HL-60 (cell line): ENCODE results near the gene TMTC2.

ENCODE experiments used
- DNase-seq, 2 experiments: peaks; one replicate each; pipeline ENCODE4 v3.0.0-alpha.2; 2010 to 2020; ENCODE audit warnings: low read depth in 1 of 2, low spot score in 1 of 2
- H3K27ac ChIP-seq: fragments of 250-450 bp; sonication (Bioruptor Pico); replicated peaks from 2 replicates; pipeline ENCODE4 v1.5.1; 2020; ENCODE audit warnings: mild to moderate bottlenecking, moderate library complexity
- H3K27me3 ChIP-seq: fragments of 250-450 bp; sonication (Bioruptor Pico); 2 replicates; pipeline ENCODE4 v1.5.1; 2021; ENCODE audit warnings: mild to moderate bottlenecking, moderate library complexity; ENCODE audit not compliant: insufficient read depth, poor library complexity, severe bottlenecking
- H3K4me3 ChIP-seq: replicated peaks from 2 replicates; pipeline ENCODE4 v1.5.1; 2011; ENCODE audit warnings: mild to moderate bottlenecking, control low read depth, low read length; ENCODE audit not compliant: insufficient read depth
- CTCF ChIP-seq: IDR thresholded peaks from one replicate; pipeline ENCODE4 v1.5.1; 2011; ENCODE audit warnings: low read length, control low read depth, inconsistent platforms; ENCODE audit not compliant: insufficient read depth
- GABPA ChIP-seq: IDR thresholded peaks from 2 replicates; pipeline ENCODE4 v1.6.1; 2012; ENCODE audit warnings: low read depth
- POLR2AphosphoS5 ChIP-seq: IDR thresholded peaks from 2 replicates; pipeline ENCODE4 v1.6.1; 2012; ENCODE audit warnings: low read depth
- REST ChIP-seq: IDR thresholded peaks from 2 replicates; pipeline ENCODE4 v1.6.1; 2012; ENCODE audit warnings: low read depth; ENCODE audit not compliant: insufficient replicate concordance
- SPI1 ChIP-seq: IDR thresholded peaks from 2 replicates; pipeline ENCODE4 v1.6.1; 2012; ENCODE audit warnings: low read depth, mild to moderate bottlenecking, borderline replicate concordance

Gene TMTC2

GRCh38 chr12:83147341-83147740, 460.6 kb downstream of the TMTC2 start:
- Histone ChIP-seq H3K4me3 (no peak overlapping the region), H3K27me3 (no peaks in the 10 kb centered on the region), H3K27ac (no peak overlapping the region)
- DNase-seq: no peak
- TF ChIP-seq GABPA (no peak), POLR2AphosphoS5 (no peak), REST (no peak), CTCF (no peak), SPI1 (no peak)

GRCh38 chr12:83149987-83150386, 463.3 kb downstream of the TMTC2 start:
- DNase-seq: no peak
- Histone ChIP-seq H3K27ac (no peak overlapping the region), H3K27me3 (no peaks in the 10 kb centered on the region), H3K4me3 (no peak overlapping the region)
- TF ChIP-seq POLR2AphosphoS5: no peak
- no peak for TF ChIP-seq CTCF
- TF ChIP-seq SPI1: no peak
- TF ChIP-seq REST: no peak
- no peak for TF ChIP-seq GABPA

- H3K4me3 ChIP-seq: no peak overlapping the region
- no peaks in the 10 kb centered on the region for H3K27me3 ChIP-seq
- TF ChIP-seq GABPA: no peak
- no peak for TF ChIP-seq REST
- TF ChIP-seq CTCF: no peak
- TF ChIP-seq POLR2AphosphoS5: no peak
- TF ChIP-seq SPI1: no peak
- DNase-seq: no peak
- no peak overlapping the region for H3K27ac ChIP-seq
These were observed 463.9 kb downstream of the TMTC2 start for GRCh38 chr12:83150465-83151189.
